ENCODE measurements around the gene THAP12. TPM values are rescaled to one million over a fixed set of nuclear protein-coding genes. Genes with fewer than 3 reads are reported as not detected.

THAP12 gene
- polyA plus RNA-seq, 2 of the 4 experiments (the other 2 are of a cell fraction) = 34.6 to 82.4 TPM

DNA sequence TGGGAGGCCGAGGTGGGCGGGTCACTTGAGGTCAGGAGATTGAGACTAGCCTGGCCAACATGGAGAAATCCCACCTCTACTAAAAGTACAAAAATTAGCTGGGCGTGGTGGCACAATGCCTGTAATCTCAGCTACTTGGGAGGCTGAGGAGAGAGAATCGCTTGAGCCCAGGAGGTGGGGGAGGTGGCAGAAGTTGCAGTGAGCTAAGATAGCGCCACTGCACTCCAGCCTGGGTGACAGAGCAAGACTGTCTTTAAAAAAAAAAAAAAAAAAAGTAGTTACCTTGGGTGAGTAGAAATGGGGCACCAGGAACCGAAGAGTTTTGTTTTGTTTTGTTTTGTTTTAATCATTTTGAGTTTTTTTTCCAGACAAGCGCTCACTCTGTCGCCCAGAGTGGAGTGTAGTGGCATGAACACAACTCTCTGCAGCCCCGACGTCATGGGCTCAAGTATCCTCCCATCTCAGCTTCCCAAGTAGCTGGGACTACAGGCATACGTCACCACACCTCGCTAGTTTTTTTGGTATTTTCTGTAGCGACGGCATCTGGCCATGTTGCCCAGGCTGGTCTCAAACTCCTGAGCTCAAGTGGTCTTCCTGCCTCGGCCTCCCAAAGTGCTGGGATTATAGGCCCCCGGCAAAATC, 15.8 kb downstream of the THAP12 start:
- H3K9me3 ChIP-seq = no peaks in the 10 kb centered on the region
- H3K27ac ChIP-seq = no peak overlapping the region
- H3K4me2 ChIP-seq = no peak overlapping the region
- DNase-seq (ENCODE audit: low read depth in 1 of 2, low spot score in 1 of 2) = no peak
- no peak for FAIRE-seq
- ChIA-PET POLR2A (no interaction called here), CTCF (interaction anchor here (0.9 kb wide), 1 partner anchor 47 kb away, joined by 3 read pairs; no protein-coding TSS in a partner anchor)
- H3K4me3 ChIP-seq = no peak overlapping the region
- ATAC-seq = no peak
- WGBS (ENCODE audit: missing lambda C conversion rate) = 90% methylated on average over 16 of the region's 16 CpGs
- no peaks in the 10 kb centered on the region for H3K4me1 ChIP-seq
- no peak for TF ChIP-seq RAD21 (conservative IDR thresholded peaks at IDR 0.05 in 1 of 2, IDR thresholded peaks at IDR 0.05 in 1 of 2)
- TF ChIP-seq, protein P1, sequence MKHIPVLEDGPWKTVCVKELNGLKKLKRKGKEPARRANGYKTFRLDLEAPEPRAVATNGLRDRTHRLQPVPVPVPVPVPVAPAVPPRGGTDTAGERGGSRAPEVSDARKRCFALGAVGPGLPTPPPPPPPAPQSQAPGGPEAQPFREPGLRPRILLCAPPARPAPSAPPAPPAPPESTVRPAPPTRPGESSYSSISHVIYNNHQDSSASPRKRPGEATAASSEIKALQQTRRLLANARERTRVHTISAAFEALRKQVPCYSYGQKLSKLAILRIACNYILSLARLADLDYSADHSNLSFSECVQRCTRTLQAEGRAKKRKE (CRISPR knock-in tag; IDR thresholded peaks at IDR 0.05; ENCODE audit: low read depth) = no peak
- TF ChIP-seq CBX8 (IDR thresholded peaks at IDR 0.05) = no peak
- no peak for TF ChIP-seq CBX2 (IDR thresholded peaks at IDR 0.05; ENCODE audit: borderline replicate concordance, low read depth)
- TF ChIP-seq BHLHE40 (IDR thresholded peaks at IDR 0.05; ENCODE audit: low read depth, low read length) = no peak
- TF ChIP-seq, protein P2, sequence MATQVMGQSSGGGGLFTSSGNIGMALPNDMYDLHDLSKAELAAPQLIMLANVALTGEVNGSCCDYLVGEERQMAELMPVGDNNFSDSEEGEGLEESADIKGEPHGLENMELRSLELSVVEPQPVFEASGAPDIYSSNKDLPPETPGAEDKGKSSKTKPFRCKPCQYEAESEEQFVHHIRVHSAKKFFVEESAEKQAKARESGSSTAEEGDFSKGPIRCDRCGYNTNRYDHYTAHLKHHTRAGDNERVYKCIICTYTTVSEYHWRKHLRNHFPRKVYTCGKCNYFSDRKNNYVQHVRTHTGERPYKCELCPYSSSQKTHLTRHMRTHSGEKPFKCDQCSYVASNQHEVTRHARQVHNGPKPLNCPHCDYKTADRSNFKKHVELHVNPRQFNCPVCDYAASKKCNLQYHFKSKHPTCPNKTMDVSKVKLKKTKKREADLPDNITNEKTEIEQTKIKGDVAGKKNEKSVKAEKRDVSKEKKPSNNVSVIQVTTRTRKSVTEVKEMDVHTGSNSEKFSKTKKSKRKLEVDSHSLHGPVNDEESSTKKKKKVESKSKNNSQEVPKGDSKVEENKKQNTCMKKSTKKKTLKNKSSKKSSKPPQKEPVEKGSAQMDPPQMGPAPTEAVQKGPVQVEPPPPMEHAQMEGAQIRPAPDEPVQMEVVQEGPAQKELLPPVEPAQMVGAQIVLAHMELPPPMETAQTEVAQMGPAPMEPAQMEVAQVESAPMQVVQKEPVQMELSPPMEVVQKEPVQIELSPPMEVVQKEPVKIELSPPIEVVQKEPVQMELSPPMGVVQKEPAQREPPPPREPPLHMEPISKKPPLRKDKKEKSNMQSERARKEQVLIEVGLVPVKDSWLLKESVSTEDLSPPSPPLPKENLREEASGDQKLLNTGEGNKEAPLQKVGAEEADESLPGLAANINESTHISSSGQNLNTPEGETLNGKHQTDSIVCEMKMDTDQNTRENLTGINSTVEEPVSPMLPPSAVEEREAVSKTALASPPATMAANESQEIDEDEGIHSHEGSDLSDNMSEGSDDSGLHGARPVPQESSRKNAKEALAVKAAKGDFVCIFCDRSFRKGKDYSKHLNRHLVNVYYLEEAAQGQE (IDR thresholded peaks at IDR 0.05) = no peak
- no peak for TF ChIP-seq PHF8 (IDR thresholded peaks at IDR 0.05; ENCODE audit: borderline replicate concordance, low read depth)
- TF ChIP-seq, protein P3, sequence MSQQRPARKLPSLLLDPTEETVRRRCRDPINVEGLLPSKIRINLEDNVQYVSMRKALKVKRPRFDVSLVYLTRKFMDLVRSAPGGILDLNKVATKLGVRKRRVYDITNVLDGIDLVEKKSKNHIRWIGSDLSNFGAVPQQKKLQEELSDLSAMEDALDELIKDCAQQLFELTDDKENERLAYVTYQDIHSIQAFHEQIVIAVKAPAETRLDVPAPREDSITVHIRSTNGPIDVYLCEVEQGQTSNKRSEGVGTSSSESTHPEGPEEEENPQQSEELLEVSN (IDR thresholded peaks at IDR 0.05; ENCODE audit: borderline replicate concordance, low read depth) = no peak
- no peak for TF ChIP-seq ZNF302 (CRISPR knock-in tag; IDR thresholded peaks at IDR 0.05)
- TF ChIP-seq MYC (IDR thresholded peaks at IDR 0.05; ENCODE audit: borderline replicate concordance, low read length) = no peak
- no peak for TF ChIP-seq CHD4 (IDR thresholded peaks at IDR 0.05; ENCODE audit: borderline replicate concordance)
- TF ChIP-seq HOXA7 (CRISPR knock-in tag; IDR thresholded peaks at IDR 0.05) = no peak
- no peak for TF ChIP-seq FOSB (CRISPR knock-in tag; IDR thresholded peaks at IDR 0.05)
- TF ChIP-seq RARB (CRISPR knock-in tag; IDR thresholded peaks at IDR 0.05) = no peak

DNA sequence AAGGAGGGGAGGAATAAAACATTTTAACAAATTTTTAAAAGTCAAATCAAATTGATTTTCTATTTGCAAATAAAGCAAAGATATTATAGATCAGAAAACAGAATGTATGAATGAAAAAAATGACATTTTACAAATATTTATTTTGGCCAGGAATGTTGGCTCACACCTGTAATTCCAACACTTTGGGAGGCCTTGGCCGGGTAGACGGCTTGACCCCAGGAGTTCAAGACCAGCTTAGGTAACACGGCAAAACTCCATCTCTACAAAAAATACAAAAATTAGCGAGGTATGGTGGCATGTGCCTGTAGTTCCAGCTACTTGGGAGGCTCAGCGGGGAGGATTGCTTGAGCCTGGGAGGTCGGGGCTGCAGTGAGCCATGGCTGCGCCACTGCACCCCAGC, 18.2 kb downstream of the THAP12 start:
- CTCF ChIA-PET = interaction anchor here (1.2 to 1.4 kb wide), 2 partner anchors 42 to 44 kb away, joined by 3 read pairs; no protein-coding TSS in a partner anchor
- POLR2A ChIA-PET = no interaction called here
- Histone ChIP-seq H3K4me3 (no peak overlapping the region), H3K9me3 (no peaks in the 10 kb centered on the region), H3K4me1 (no peaks in the 10 kb centered on the region), H3K4me2 (no peak overlapping the region), H3K27ac (no peak overlapping the region)
- DNase-seq (ENCODE audit: low read depth in 1 of 2, low spot score in 1 of 2) (no peak), FAIRE-seq (no peak), ATAC-seq (no peak)
- 91% methylated on average over 7 of the region's 7 CpGs for WGBS (ENCODE audit: missing lambda C conversion rate)
- TF ChIP-seq RARB (CRISPR knock-in tag; IDR thresholded peaks at IDR 0.05) (no peak), CHD4 (IDR thresholded peaks at IDR 0.05; ENCODE audit: borderline replicate concordance) (no peak), POLR2A (IDR thresholded peaks at IDR 0.05; ENCODE audit: low read length) (no peak), KDM1A (IDR thresholded peaks at IDR 0.05; ENCODE audit: low read depth) (no peak), TP53 (CRISPR knock-in tag; IDR thresholded peaks at IDR 0.05) (no peak), RNF2 (IDR thresholded peaks at IDR 0.05; ENCODE audit: borderline replicate concordance, low read depth) (no peak), SMC3 (IDR thresholded peaks at IDR 0.05) (no peak)
- TF ChIP-seq, protein P4, sequence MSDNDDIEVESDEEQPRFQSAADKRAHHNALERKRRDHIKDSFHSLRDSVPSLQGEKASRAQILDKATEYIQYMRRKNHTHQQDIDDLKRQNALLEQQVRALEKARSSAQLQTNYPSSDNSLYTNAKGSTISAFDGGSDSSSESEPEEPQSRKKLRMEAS (IDR thresholded peaks at IDR 0.05) = no peak
- TF ChIP-seq, protein P5, sequence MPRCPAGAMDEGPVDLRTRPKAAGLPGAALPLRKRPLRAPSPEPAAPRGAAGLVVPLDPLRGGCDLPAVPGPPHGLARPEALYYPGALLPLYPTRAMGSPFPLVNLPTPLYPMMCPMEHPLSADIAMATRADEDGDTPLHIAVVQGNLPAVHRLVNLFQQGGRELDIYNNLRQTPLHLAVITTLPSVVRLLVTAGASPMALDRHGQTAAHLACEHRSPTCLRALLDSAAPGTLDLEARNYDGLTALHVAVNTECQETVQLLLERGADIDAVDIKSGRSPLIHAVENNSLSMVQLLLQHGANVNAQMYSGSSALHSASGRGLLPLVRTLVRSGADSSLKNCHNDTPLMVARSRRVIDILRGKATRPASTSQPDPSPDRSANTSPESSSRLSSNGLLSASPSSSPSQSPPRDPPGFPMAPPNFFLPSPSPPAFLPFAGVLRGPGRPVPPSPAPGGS (IDR thresholded peaks at IDR 0.05) = no peak
- TF ChIP-seq, protein P6, sequence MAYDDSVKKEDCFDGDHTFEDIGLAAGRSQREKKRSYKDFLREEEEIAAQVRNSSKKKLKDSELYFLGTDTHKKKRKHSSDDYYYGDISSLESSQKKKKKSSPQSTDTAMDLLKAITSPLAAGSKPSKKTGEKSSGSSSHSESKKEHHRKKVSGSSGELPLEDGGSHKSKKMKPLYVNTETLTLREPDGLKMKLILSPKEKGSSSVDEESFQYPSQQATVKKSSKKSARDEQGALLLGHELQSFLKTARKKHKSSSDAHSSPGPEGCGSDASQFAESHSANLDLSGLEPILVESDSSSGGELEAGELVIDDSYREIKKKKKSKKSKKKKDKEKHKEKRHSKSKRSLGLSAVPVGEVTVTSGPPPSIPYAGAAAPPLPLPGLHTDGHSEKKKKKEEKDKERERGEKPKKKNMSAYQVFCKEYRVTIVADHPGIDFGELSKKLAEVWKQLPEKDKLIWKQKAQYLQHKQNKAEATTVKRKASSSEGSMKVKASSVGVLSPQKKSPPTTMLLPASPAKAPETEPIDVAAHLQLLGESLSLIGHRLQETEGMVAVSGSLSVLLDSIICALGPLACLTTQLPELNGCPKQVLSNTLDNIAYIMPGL (CRISPR knock-in tag; IDR thresholded peaks at IDR 0.05; ENCODE audit: borderline replicate concordance) = no peak
- TF ChIP-seq, protein P7, sequence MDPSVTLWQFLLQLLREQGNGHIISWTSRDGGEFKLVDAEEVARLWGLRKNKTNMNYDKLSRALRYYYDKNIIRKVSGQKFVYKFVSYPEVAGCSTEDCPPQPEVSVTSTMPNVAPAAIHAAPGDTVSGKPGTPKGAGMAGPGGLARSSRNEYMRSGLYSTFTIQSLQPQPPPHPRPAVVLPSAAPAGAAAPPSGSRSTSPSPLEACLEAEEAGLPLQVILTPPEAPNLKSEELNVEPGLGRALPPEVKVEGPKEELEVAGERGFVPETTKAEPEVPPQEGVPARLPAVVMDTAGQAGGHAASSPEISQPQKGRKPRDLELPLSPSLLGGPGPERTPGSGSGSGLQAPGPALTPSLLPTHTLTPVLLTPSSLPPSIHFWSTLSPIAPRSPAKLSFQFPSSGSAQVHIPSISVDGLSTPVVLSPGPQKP (IDR thresholded peaks at IDR 0.05; ENCODE audit: low read depth, low read length) = no peak
